ENCODE data around the gene PTPRZ1.

Gene PTPRZ1

GRCh38 chr7:121960678-121961077 lies 87.7 kb downstream of the PTPRZ1 start:
- no peak for DNase-seq

DNA sequence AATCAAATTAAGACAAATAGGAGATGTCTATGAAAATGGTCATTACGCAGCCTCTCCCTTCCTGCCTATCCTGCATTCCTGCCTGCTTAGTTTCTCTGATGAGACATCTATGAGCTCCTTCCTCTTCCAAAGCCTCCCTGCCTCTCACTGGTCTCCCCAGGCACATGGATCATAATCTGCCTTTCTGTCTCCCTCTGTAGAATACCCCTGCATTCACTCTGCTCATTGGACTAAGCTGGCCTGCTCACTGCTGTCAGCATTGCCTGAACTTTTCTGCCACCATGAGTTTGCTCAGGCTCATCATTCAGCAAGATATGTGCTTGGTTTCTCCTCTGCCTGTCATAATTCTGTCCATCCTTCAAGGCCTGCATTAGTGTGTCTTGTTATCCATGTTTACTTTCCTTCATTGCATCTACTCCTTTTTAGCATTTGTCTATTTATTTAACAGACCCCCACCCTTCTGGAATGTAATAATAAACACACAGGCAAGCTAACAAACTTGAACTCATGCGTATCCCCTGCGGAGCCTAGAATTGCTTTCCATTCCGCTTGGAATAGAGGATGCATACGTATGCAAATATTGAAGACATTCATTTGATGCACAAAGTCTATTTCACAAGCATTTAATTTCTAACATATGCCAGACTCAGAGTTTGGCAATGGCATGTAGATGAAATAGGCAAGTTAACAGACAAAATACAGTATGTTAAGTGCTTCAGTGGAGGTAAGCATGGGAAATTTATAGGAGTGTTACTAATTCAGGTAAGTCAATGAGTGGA lies 88.3 kb downstream of the PTPRZ1 start:
- DNase-seq, result no peak

DNA sequence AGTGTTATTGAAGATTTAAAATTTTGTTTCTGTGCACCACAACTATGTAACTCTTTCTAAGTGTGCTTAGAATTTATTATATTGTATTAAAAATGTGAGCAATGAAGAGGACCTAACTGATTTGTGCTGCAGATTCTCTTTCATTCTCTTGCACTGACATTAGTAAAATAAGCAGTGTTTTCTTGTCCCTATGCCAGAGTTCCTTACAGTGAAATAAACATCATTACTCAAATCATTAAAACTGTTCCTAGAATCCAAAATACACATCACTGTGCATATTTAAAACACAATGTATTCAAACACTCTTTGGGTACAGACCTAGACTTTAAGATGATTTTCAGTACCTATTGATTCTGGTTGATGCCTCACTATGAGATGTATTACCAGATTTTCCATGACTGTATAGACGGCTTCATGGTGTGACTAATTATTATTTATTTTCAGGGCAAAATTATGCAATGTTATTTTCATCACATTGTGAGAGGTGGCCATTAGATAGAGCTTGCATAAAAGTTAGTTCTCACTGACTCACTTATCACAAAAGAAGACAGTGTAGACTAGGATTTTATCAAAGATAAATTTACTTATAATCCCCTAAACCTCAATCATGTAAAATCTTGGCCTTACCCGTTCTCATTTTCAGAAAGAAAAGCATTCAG lies 93.4 kb downstream of the PTPRZ1 start:
- no peak for DNase-seq

- DNase-seq, result no peak
Measured at GRCh38 chr7:121966935-121967332, 94.0 kb downstream of the PTPRZ1 start.

GRCh38 chr7:121985476-121986030 lies 112.6 kb downstream of the PTPRZ1 start:
- no peak for DNase-seq

GRCh38 chr7:121992068-121992467 lies 119.1 kb downstream of the PTPRZ1 start:
- DNase-seq, result no peak

GRCh38 chr7:121994625-121995410 lies 121.9 kb downstream of the PTPRZ1 start:
- DNase-seq, result no peak

DNA sequence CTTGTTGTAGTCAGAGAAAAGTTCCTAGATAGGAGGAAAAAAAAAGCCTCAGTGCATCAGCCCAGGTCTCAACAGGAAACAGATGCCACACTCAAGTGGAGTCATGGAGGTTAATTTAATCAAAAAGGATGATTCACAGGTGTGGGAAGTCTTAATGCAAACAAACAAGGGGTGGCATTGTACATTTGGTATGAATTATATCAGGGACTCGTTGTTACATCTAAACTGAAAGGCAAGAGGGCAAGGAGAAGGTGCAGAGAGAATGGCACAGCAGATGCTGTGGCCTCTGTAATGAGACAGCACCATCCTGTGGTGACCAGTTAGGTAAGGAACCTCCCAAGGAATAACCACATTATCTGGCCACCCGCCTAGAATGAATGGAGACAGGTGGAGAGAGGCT lies 133.7 kb downstream of the PTPRZ1 start:
- DNase-seq, result no peak

GRCh38 chr7:122010116-122010515 lies 137.2 kb downstream of the PTPRZ1 start:
- DNase-seq, result no peak

DNA sequence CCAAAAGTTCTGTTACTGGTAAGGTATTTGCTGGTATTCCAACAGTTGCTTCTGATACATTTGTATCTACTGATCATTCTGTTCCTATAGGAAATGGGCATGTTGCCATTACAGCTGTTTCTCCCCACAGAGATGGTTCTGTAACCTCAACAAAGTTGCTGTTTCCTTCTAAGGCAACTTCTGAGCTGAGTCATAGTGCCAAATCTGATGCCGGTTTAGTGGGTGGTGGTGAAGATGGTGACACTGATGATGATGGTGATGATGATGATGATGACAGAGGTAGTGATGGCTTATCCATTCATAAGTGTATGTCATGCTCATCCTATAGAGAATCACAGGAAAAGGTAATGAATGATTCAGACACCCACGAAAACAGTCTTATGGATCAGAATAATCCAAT lies 140.1 kb downstream of the PTPRZ1 start:
- DNase-seq, result no peak

- no peak for DNase-seq
Measured at GRCh38 chr7:122013630-122014029, 140.7 kb downstream of the PTPRZ1 start.

DNA sequence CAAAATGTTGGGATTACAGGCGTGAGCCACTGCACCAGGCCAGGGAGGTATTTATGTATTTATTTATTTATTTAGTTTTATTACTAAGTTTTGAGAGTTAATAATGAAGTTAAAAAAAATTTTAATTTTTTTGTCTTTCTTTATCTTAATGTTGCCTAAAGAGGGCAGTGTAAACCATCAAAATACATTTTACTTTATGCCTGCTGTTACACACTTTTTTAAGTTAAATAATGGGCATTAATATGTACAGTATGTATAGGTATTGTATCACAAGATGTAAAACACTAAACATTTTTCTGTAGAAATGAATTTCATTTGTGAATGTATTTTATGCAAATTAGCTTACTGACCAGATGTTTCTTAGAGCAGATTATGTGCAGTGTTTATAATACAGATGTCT lies 141.7 kb downstream of the PTPRZ1 start:
- DNase-seq, result no peak

DNA sequence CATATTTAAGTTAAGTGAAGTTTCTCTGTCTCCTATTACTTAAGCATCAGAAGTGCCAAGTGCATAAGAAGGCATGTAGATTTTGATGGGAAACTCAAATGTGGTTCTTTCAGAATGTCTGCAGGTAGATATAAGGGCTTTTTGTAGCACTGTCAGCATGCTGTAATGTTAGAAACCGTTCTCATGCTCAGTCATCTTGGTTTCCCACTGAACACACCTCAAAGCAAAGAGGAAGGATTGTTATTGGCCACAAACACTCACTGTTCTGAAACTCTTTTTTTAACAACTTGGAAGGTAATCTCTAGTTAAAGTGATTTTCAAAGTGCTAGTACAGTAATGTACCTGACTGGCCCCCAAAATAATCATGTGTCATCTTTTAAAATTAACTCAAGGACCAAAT lies 145.1 kb downstream of the PTPRZ1 start:
- no peak for DNase-seq

GRCh38 chr7:122027058-122027457 lies 154.1 kb downstream of the PTPRZ1 start:
- no peak for DNase-seq

GRCh38 chr7:122033641-122034040 lies 160.7 kb downstream of the PTPRZ1 start:
- no peak for DNase-seq

- no peak for DNase-seq
Measured at GRCh38 chr7:122035876-122036275, 162.9 kb downstream of the PTPRZ1 start.

DNA sequence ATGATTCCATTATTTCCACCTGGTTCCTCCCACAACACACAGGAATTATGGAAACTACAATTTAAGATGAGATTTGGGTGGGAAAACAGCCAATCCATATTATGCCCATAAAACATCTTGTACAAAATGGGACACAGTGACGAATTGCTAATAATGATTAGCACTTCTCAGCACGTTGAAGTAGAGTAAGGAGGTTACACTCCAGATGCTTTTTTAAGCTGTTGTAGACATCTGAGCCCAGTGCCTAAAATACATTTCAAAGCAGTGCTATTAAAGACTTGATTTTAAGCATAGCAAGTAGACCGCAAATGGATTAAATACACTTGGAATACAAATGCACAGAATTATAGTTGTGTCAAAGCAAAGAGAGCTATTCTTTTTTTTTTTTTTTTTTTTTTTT lies 165.2 kb downstream of the PTPRZ1 start:
- DNase-seq, result no peak

DNA sequence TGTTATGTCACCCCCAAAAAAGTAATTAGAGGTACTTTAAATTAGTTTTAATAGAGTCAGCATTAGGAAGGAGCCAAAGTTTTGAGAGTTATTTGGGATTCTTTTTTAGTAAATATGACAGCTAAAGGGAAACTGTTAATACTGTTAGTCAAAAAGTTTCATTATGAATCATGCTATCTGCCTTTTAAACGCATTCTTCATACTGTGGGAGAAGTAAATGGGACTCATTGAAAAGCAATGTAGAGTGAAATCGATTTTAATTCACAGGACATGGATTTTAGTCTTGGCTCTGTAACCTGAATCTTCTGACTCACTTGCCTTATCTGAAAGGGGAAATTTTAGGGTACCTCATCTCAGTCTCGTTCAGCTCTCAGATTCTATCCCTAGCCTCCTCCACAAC lies 165.9 kb downstream of the PTPRZ1 start:
- no peak for DNase-seq

DNA sequence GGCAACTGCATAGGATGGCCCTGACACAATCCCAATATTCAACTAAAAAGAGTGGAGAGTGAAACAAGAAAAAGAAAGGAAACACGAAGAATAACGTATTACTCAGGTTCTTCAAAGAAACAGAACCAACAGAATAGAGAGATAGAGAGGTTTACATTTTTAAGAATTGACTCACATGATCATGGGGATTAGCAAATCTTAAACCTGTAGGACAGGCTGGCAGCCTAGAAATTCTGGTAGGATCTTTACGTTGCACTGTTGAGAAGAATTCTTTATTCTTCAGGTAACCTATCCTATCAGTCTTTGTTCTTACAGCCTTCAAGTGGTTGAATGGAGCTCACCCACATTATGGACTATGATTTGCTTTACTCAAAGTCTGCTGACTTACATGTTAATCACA lies 167.2 kb downstream of the PTPRZ1 start:
- no peak for DNase-seq

GRCh38 chr7:122046402-122046801 lies 173.4 kb downstream of the PTPRZ1 start:
- DNase-seq, result no peak

DNA sequence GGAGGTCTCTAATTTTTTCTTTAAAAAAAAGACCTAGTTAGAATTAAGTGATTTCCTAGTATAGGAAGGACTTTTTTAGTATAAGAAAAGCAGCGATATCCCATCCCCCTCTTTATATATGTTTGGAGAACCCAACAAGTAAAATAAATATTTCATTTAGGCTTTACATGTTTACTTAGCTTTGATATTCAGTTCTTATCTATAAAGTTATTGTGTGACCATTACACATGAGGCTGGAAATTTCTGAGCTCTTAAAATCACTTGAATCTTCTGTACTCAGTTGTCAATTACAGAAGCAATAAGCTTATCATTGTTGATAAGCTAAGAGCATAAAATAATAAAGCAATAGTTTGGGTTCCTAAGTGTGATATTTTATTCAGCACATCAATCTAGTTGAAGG lies 181.4 kb downstream of the PTPRZ1 start:
- DNase-seq, result no peak

DNA sequence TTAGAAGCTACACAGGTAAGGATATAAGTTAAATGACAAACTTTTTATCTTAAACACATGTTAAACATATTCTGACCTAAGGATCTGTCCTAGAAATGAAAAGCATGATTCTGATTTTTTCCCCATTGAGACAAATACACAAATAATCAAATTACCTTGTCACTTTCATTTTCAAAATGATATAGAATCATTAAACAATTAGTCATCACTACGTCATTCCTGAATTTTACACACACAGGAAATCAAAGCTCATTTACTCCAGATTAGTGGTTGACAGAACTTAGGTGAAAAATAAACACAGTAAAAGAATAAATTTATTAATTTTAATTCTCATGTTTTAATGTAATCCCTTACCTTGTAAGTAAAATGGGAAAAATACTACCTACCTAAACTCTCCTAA lies 182.1 kb downstream of the PTPRZ1 start:
- no peak for DNase-seq

GRCh38 chr7:122056977-122057376 lies 184.0 kb downstream of the PTPRZ1 start:
- no peak for DNase-seq

DNA sequence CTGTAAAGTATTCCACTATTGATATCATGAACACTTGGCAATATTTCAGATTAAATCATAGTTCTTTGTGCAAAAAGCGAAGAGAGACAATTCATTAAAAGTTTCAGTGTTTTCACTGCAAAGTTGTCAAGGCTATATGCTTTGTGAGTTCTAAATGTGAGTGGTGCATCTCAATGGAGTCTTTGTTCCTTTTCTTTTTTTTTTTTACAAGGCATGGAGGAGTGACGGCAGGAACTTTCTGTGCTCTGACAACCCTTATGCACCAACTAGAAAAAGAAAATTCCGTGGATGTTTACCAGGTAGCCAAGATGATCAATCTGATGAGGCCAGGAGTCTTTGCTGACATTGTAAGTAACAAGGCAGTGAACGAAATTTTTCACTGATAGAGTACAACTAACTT lies 186.6 kb downstream of the PTPRZ1 start:
- DNase-seq, result no peak
